HG03575 (cell line): ENCODE measurements around the gene ZNF276.
"Not testable (repeated sequence)": the region's sequence is repeated elsewhere in the genome, so short reads cannot be mapped to it uniquely, and the experiment has no call there.

Experiments
- ATAC-seq: cut with Tn5 transposase; IDR thresholded peaks from one replicate; pipeline ENCODE4 v1.9.1; 2021; ENCODE audit not compliant: unreplicated experiment, insufficient number of reproducible peaks, low FRiP score; ENCODE audit errors: extremely low read depth

ZNF276 gene, protein sequence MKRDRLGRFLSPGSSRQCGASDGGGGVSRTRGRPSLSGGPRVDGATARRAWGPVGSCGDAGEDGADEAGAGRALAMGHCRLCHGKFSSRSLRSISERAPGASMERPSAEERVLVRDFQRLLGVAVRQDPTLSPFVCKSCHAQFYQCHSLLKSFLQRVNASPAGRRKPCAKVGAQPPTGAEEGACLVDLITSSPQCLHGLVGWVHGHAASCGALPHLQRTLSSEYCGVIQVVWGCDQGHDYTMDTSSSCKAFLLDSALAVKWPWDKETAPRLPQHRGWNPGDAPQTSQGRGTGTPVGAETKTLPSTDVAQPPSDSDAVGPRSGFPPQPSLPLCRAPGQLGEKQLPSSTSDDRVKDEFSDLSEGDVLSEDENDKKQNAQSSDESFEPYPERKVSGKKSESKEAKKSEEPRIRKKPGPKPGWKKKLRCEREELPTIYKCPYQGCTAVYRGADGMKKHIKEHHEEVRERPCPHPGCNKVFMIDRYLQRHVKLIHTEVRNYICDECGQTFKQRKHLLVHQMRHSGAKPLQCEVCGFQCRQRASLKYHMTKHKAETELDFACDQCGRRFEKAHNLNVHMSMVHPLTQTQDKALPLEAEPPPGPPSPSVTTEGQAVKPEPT

DNA sequence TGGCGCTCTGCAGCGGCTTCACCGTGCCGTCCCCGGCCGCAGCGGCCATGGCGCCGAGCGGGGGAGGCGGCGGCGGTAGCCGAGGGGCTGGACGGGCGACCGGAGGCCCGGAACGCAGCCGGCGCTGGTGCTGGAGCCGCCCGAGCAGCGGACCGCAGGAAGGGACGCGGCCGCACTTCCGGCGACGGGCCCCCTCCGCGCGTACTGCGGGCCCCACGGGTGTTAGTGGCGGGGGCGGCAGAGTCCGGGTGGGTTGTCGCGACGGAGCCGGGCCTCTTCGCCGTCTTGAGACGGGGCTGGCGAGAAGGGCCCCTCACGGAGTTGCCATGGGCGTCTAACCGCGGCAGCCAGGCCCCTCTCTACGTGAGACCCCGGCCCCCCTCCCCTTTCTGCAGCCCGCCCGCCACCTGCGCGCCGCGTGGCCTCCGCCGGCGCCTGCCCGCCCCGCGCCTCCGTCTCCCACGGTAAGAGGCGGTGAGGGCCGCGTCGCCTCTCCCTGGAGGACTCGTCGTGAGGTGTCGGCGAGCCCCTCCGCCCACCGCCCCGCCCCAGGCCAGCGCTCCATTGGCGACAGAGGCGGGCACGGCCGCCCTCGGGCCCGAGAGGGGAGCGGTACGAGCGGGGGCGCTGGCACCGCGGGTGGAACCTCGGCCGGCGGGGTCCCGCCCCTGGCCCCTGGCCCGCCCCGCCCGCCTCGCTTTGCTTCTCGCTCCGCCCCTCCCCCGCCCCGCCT lies at the start of gene ZNF276, which contains the start of gene VPS9D1:
ZNF276 (plus strand) TSS at position 725 of the 733 bp plus-strand sequence. CDS start 104 bp downstream, outside the sequence.
VPS9D1 (minus strand) TSS at position 86 of the 733 bp plus-strand sequence; CDS start at position 49, 37 bp downstream.
- ATAC-seq: no peak

DNA sequence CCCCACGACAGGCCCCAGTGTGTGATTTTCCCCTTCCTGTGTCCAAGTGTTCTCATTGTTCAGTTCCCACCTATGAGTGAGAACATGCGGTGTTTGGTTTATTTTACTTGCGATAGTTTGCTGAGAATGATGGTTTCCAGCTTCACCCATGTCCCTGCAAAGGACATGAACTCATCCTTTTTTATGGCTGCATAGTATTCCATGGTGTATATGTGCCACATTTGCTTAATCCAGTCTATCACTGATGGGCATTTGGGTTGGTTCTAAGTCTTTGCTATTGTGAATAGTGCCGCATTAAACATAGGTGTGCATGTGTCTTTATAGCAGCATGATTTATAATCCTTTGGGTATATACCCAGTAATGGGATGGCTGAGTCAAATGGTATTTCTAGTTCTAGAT lies 49.8 kb upstream of the ZNF276 start:
- ATAC-seq: not testable (repeated sequence)

DNA sequence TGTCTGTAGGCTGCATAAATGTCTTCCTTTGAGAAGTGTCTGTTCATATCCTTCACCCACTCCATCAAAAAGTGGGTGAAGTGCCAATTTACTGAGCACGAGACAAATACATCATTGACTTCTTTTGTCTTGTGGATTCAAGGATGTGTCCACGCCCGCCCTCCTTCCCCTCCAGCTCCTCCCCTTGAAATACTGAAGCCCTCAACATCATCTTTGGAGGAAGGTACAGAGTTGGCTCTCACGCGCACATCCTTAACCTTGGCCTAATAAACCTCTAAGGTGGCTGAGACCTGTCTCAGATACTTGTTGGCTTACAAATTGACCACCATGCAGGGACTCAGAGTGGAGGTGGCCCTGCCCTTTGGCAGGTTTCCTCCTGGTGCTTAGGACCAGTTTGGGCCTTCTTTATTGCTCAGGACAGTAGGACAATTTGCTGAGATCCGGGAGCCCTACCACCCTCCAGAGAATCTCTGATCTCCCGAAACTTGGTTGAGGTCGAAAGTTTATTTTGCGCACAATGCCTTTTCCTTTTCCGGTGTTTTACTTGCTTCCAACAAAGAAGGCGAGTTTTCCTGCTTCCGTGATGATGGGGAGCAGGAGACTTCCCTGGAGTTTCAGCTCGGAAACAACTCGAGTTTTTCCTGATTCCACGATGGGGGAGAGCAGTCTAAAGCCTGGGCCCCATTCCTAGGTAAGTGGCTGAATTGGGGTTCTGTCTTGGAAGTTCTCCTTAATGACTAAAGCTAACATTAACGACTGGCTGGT lies 49.0 kb upstream of the ZNF276 start:
- no peak for ATAC-seq

DNA sequence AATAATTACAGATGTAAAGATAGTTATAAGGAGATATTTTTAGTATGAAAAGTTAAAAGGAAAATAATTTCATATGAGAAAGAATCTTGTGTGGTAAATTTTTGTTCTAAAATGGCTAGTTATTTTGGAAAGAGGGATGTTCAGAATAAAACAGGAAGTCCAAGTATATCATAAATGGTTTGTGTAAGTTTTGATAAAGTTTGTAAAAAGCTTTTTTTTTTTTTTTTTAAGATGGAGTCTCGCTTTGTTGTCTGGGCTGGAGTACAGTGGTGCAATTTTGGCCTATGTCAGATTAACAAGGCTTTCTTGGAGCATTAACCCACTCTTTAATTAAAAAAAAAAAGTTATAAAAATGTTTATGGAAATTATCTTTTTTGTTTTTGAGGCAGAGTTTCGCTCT lies 43.1 kb upstream of the ZNF276 start:
- ATAC-seq: no peak

DNA sequence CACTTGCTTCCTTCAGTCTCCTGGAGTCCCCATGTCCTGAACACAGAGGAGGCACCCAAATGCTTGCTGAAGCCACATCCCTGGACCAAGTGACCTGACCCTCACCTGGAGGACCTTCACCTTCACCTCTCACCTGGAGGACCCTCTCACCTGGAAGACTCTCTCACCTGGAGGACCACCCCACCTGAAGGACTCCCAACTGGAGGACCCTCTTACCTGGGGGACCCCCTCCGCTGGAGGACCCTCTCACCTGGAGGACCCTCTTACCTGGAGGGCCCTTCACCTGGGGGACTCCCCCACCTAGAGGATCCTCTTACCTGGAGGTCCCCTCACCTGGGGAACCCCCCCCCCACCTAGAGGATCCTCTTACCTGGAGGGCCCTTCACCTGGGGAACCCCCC lies 35.4 kb upstream of the ZNF276 start:
- ATAC-seq: no peak

DNA sequence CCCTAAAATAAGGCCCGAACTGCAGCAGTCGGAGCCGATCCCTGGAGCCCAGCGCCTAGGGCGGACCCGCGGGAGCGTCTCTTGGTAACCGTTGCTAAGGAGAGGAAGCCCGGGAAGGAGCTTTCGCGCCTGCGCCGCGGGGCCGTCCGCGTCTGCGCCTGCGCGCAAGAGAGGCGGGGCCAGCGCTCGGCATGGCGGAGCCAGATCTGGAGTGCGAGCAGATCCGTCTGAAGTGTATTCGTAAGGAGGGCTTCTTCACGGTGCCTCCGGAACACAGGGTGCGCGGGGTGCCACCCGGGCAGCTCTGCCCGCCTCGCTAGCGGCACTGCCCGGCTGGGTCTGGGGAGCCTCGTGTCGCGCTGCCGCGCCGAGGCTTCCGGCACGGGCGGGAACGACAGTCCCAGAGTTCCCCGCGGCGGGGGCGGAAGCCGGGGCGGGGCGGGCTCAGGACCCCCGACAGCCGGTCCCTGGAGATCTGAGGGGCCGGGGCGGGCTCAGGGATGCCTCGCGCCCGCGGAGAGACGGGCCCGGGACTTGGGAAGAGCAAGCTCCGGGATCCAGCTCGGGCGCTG lies 34.7 kb upstream of the ZNF276 start, which contains the start of gene CDK10:
CDK10 (plus strand) TSS at position 170 of the 572 bp plus-strand sequence; CDS start at position 192, 22 bp downstream.
- ATAC-seq: no peak

DNA sequence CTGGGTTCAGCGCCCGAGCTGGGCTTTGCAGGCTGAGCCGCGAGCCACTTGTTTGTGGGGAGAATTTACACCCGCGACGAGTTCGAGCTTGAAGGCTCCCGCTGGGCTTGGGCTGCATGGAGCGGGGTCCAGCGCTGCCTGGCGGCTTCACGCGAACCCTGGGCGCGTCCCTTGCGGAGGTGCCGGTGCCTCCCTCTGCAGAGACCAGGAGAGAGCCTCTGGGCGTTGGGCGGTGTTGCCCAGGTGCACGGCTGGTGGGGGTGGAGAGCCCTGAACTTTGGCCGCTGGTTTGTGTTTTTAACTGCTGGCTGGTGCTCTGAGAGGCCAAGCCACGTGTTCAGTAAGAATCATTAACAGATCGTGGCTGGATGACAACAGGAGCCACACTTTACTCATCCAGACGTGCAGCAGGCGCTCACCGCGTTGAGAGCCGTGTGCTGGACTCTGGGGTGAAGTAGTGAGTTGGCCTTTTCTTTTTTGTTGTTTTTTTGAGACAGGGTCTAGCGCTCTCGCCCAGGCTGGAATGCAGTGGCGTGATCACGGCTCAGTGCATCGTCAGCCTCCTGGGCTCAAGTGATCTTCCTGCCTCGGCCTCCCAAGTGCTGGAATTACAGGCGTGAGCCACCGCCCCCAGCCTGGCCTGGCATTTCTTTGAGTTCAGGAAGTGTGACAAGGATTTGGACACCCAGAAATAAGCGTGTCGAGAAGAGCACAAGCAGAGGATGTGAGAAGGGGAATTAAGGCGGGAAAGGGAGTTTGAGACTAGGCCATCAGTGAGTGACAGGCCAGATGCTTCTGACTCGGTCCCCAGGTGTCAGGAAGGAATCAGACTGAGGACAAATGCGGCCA lies 34.0 kb upstream of the ZNF276 start:
- ATAC-seq: no peak

DNA sequence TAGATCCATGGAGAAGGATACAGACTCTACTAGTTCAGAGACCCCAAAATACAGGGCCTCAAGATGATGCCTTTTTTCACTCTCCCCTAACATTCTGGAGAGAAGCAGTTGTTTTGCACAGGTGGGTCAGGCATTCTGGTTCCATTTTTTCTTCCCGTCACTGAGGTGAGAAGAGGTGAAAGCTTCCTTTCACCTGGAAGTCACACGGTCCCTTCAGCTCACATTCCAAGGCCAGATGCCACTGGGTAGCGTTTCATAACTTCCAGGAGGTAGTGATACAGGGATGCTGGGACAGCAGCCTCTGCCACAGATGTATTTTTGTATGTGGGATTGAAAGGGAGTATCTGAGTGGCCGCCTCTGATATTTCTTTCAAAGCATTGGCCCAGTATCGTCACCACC lies 32.9 kb upstream of the ZNF276 start:
- no peak for ATAC-seq

DNA sequence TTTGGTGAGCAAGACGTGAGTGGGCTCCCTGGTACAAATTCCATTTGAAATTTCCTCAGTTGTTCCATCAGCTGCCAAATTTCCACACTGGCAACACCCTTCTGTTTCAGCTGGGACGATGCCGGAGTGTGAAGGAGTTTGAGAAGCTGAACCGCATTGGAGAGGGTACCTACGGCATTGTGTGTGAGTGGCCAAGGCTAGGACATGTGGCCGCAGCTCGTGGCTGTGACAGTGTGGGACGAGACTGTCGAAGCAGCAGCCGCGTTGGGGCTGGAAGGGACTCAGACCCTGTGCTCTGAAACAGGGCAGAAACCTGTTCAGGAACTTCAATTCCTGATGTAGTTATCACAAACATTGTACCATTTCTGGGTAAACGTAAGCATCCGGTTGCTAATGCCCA lies 32.2 kb upstream of the ZNF276 start:
- no peak for ATAC-seq

DNA sequence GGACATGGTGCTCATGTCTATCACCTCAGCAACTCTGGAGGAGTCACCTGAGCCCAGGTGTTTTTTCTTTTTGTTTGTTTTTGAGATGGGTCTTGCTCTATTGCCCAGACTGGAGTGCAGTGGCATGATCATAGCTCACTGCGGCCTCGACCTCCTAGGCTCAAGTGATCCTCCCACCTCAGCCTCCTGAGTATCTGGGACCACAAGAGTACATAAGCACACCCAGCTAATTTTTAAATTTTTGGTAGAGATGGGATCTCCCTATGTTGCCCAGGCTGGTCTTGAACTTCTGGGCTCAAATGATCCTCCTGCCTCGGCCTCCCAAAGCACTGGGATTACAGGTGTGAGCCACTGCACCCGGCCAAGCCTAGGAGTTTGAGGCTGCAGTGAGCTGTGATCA lies 31.7 kb upstream of the ZNF276 start:
- ATAC-seq: not testable (repeated sequence)

DNA sequence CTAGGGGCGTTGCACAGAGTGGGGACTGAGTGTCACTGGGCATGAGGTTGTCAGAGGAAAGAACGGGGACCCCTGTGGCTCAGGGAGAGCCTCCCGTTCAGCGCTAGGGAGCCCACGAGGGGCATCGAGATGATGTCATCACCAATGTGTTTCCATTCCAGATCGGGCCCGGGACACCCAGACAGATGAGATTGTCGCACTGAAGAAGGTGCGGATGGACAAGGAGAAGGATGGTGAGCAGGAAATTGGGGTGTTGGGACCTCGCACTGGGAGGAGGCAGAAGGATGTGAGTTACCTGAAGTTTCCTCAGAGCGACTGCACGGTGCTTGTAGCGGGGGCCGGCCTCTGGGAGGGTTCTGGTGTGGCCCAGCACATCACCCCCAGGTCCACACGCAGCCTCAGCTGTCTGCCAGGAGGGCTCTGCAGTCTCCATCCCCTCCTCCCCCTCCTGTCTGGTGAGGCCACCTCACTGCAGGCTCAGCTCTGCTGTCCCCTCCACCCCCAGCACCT lies 30.9 kb upstream of the ZNF276 start:
- ATAC-seq: no peak

DNA sequence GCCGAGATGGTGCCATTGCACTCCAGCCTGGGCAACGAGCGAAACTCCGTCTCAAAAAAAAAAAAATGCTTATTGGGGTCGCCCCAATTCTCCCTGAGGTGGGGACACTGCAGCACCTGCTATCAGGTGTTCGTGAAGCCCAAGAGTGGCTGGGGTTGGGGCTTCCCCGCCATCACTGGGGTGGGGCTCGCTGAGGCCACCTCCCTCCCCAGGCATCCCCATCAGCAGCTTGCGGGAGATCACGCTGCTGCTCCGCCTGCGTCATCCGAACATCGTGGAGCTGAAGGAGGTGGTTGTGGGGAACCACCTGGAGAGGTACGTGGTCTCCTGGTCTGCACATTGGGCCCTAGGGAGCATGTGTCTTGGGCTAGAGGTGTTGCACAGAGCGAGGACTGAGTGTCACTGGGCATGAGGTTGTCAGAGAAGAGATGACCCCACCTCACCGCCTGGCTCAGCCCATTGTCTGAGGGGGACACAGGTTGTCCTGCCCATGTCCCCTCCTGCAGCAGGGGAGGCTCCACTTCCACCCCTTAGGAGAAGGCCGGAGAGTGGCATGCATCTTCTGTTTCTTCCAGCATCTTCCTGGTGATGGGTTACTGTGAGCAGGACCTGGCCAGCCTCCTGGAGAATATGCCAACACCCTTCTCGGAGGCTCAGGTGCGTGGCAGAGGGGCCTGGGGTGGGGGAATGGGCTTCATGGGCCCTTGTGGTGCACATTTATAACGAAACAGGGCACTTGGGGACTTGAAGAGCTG lies 29.9 kb upstream of the ZNF276 start:
- ATAC-seq: no peak

DNA sequence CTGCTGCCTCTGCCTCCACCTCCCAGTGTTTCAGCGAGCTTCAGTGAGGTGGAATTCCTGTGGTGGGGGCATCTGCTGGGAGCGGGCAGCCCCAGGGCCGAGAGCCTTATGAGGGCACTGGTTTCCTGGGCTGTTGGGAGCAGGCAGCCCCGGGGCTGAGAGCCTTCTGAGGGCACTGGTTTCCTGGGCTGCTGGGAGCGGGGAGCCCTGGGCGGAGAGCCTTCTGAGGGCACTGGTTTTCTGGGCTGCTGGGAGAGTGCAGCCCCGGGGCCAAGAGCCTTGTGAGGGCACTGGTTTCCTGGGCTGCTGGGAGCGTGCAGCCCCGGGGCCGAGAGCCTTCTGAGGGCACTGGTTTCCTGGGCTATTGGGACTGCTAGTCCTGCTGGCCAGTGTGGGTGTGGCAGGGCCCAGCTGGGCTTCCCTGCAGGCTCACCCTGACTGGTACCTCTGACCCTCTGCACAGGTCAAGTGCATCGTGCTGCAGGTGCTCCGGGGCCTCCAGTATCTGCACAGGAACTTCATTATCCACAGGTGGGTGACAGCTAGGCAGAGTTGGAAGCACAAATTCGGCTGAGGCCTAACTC lies 29.3 kb upstream of the ZNF276 start:
- no peak for ATAC-seq

DNA sequence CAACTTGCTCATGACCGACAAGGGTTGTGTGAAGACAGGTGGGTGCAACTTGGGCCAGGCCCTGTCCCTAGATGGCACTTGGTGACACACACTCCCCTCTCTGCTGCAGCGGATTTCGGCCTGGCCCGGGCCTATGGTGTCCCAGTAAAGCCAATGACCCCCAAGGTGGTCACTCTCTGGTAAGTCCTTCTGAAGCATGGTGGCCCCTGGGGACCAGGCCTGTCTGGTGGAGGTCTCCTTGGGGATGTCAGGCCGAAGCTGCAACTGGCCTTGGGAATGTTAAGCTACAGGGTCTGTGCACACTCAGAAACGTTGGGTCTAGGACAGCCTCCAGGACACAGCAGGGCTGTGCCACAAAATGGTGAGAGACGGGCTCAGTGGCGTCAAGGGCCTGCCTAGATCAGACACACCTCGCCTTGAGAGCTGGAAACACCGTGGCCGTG lies 28.0 kb upstream of the ZNF276 start:
- no peak for ATAC-seq

DNA sequence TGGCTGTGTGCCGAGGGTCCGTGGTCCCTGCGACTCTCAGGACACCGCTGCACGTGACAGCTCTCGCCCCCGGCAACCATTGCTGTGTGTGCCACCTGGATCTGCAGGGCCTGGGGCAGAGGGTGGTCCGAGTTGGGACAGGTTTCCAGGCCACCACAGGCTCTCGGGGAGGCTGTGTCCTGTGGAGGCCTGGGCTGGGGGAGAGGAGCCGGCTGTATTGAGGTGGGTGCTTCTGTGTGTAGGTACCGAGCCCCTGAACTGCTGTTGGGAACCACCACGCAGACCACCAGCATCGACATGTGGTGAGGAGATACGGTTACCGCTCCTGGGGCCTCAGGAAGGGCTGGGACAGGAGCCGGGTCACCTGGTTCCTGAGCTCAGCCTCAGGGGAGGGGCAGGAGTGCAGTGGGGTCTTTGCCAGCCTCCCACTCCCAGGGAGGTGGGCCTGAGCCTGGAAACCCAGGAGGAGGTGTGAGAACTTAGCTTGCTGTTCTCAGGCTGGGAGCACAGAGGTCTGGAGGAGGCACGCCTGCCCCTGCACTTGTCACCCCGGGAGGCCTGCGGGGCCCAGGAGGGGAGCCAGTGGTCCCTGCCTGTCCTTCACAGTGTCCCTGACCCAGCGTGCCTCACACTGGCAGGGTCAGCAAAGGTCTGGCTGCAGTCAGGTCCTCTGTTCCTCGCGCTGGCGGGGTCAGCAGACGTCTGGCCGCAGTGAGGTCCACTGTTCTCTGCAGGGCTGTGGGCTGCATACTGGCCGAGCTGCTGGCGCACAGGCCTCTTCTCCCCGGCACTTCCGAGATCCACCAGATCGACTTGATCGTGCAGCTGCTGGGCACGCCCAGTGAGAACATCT lies 27.2 kb upstream of the ZNF276 start:
- no peak for ATAC-seq

DNA sequence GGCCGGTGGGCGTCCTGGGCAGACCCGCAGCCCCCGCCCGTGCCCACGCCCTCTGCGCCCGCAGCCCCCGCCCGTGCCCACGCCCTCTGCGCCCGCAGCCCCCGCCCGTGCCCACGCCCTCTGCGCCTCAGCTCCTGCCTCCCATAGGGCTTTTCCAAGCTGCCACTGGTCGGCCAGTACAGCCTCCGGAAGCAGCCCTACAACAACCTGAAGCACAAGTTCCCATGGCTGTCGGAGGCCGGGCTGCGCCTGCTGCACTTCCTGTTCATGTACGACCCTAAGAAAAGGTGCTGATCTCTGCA lies 26.6 kb upstream of the ZNF276 start:
- not testable (repeated sequence) for ATAC-seq
